Neural progenitor cell (in vitro differentiated cells): ENCODE measurements around the gene IPPK. TPM values are rescaled to one million over a fixed set of nuclear protein-coding genes. Genes with fewer than 3 reads are reported as not detected.

Experiments used
- DNase-seq: peaks from one replicate; pipeline ENCODE4 v3.0.0-alpha.2; 2016; ENCODE audit warnings: low spot score
- H2AFZ ChIP-seq: fragments of 200-600 bp; sonication (generic); replicated peaks from 2 replicates; pipeline ENCODE4 v1.6.1; 2016; ENCODE audit warnings: antibody characterized with exemption
- H3F3A ChIP-seq: fragments of 200-600 bp; sonication (generic); 2 replicates; pipeline ENCODE4 v1.6.1; 2016; ENCODE audit warnings: antibody characterized with exemption, low read depth
- H3K27ac ChIP-seq: fragments of 200-600 bp; sonication (generic); 2 replicates; pipeline ENCODE4 v1.5.1; 2016; ENCODE audit warnings: mild to moderate bottlenecking
- H3K27me3 ChIP-seq: fragments of 200-600 bp; sonication (generic); 2 replicates; pipeline ENCODE4 v1.6.1; 2016; ENCODE audit warnings: mild to moderate bottlenecking, moderate library complexity
- H3K36me3 ChIP-seq: fragments of 200-600 bp; sonication (generic); 2 replicates; pipeline ENCODE4 v1.5.1; 2016
- H3K4me1 ChIP-seq: fragments of 200-600 bp; sonication (generic); 2 replicates; pipeline ENCODE4 v1.6.1; 2016; ENCODE audit warnings: mixed run types
- H3K4me2 ChIP-seq: fragments of 200-600 bp; sonication (generic); 2 replicates; pipeline ENCODE4 v1.6.1; 2016
- H3K4me3 ChIP-seq: fragments of 200-600 bp; sonication (generic); 2 replicates; pipeline ENCODE4 v1.5.1; 2016
- H3K79me2 ChIP-seq: fragments of 200-600 bp; sonication (generic); 2 replicates; pipeline ENCODE4 v1.6.1; 2016; ENCODE audit warnings: low read depth
- H3K9ac ChIP-seq: fragments of 200-600 bp; sonication (generic); 2 replicates; pipeline ENCODE4 v1.6.1; 2016
- H3K9me3 ChIP-seq: fragments of 200-600 bp; sonication (generic); 2 replicates; pipeline ENCODE4 v1.5.1; 2016; ENCODE audit warnings: low read depth
- H4K20me1 ChIP-seq: fragments of 200-600 bp; sonication (generic); 2 replicates; pipeline ENCODE4 v1.6.1; 2016; ENCODE audit warnings: low read depth
- H3K27ac Mint-ChIP-seq: 3 replicates; pipeline ENCODE4 v1.8.0; 2021; ENCODE audit warnings: mixed read lengths
- H3K27me3 Mint-ChIP-seq: 2 replicates; pipeline ENCODE4 v1.8.0; 2022; ENCODE audit warnings: low read depth, mild to moderate bottlenecking, inconsistent platforms, moderate library complexity, mixed read lengths; ENCODE audit not compliant: insufficient read depth
- H3K36me3 Mint-ChIP-seq: 3 replicates; pipeline ENCODE4 v1.8.0; 2021; ENCODE audit warnings: mixed read lengths
- H3K4me1 Mint-ChIP-seq: 3 replicates; pipeline ENCODE4 v1.8.0; 2021; ENCODE audit warnings: mixed read lengths
- H3K4me3 Mint-ChIP-seq: 3 replicates; pipeline ENCODE4 v1.8.0; 2021; ENCODE audit warnings: mild to moderate bottlenecking, moderate library complexity, mixed read lengths
- H3K9me3 Mint-ChIP-seq: 3 replicates; pipeline ENCODE4 v1.8.0; 2020; ENCODE audit warnings: mixed read lengths
- EZH2 ChIP-seq: fragments of 200-600 bp; sonication (generic); IDR thresholded peaks from 2 replicates; pipeline ENCODE4 v1.6.1; 2017; ENCODE audit warnings: antibody characterized with exemption, mild to moderate bottlenecking, moderate library complexity
- EZH2phosphoT487 ChIP-seq: fragments of 200-600 bp; sonication (generic); IDR thresholded peaks from 2 replicates; pipeline ENCODE4 v1.6.1; 2017; ENCODE audit warnings: antibody characterized with exemption
- total RNA-seq: library from RNA; depleted of rRNA; stranded (reverse); fragments of >200 nt; gene quantifications from 2 replicates; pipeline ENCODE4 v1.2.3, GENCODE V29; 2015; ENCODE audit warnings: low replicate concordance
- TF ChIP-seq, protein P1 (sequence below): fragments of 200-600 bp; sonication (generic); IDR thresholded peaks from 2 replicates; pipeline ENCODE4 v1.5.1; 2017; ENCODE audit warnings: antibody characterized with exemption, mild to moderate bottlenecking

Gene IPPK
- total RNA-seq, 1 donor from 2014 or later: 16.8 TPM

DNA sequence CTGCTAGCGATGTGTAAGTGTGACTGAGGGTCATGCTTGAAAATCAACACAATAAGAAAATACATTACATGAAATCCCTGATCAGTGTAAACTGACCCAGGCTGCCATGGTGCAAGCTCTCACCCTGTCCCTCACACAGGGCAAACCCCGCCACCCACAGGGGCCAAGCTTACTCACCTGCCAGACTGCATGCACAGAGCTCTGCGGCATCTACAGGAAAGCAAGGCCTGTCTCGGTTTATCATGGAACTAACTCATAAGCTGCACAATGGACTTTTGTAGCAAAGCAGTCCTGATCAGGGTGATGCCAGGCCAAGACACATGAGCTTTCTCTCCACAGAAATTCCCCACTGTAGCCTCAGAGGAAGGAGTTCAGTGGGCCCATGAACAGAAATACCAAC, 9.7 kb downstream of the IPPK start:
- TF ChIP-seq, protein P1, sequence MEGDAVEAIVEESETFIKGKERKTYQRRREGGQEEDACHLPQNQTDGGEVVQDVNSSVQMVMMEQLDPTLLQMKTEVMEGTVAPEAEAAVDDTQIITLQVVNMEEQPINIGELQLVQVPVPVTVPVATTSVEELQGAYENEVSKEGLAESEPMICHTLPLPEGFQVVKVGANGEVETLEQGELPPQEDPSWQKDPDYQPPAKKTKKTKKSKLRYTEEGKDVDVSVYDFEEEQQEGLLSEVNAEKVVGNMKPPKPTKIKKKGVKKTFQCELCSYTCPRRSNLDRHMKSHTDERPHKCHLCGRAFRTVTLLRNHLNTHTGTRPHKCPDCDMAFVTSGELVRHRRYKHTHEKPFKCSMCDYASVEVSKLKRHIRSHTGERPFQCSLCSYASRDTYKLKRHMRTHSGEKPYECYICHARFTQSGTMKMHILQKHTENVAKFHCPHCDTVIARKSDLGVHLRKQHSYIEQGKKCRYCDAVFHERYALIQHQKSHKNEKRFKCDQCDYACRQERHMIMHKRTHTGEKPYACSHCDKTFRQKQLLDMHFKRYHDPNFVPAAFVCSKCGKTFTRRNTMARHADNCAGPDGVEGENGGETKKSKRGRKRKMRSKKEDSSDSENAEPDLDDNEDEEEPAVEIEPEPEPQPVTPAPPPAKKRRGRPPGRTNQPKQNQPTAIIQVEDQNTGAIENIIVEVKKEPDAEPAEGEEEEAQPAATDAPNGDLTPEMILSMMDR: no peak
- Histone ChIP-seq H3K79me2 (peaks cover 15% of the 10 kb centered on the region), H3K9ac (no peak overlapping the region), H3K4me1 (peaks cover 14% of the 10 kb centered on the region), H4K20me1 (peaks cover 78% of the 10 kb centered on the region), H3F3A (peaks cover 7% of the 10 kb centered on the region), H3K4me3 (no peak overlapping the region), H3K36me3 (no peaks in the 10 kb centered on the region), H3K27ac (no peak overlapping the region), H3K4me2 (peak overlapping the region; percentile 73), H3K9me3 (no peaks in the 10 kb centered on the region), H2AFZ (no peak overlapping the region), H3K27me3 (no peaks in the 10 kb centered on the region)
- H3K27ac Mint-ChIP-seq: no peak overlapping the region
- H3K4me3 Mint-ChIP-seq: peak overlapping the region; percentile 13
- H3K36me3 Mint-ChIP-seq: peaks cover 4% of the 10 kb centered on the region
- DNase-seq: no peak
- H3K27me3 Mint-ChIP-seq: no peaks in the 10 kb centered on the region
- no peaks in the 10 kb centered on the region for H3K9me3 Mint-ChIP-seq
- H3K4me1 Mint-ChIP-seq: peaks cover 18% of the 10 kb centered on the region

DNA sequence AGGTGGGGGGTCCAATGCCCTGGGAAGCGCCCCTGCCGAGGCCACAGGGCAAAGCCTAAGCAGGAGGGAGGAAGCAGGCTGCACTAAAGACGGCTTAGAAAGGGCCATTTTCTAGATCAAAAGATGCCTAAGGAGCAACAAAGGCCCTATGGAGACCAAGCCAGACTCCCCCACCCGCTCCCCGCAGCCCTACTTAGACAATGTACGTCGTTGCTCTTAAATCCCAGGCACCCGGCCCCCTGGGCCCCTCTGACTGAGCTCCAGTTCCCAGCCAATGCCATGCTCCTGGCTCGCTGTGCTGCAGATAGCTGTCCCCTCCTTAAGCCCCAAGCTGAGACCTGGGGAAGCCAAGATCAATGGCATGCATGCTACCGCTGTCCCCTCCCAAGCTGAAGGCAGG, 10.3 kb downstream of the IPPK start:
- Histone ChIP-seq H3K36me3 (no peaks in the 10 kb centered on the region), H2AFZ (no peak overlapping the region), H3K4me2 (peak overlapping the region; percentile 73), H3K4me3 (no peak overlapping the region), H3K27ac (no peak overlapping the region), H3F3A (peaks cover 7% of the 10 kb centered on the region), H3K9ac (no peak overlapping the region), H3K9me3 (no peaks in the 10 kb centered on the region), H4K20me1 (peaks cover 72% of the 10 kb centered on the region), H3K4me1 (peaks cover 14% of the 10 kb centered on the region), H3K79me2 (peaks cover 8% of the 10 kb centered on the region), H3K27me3 (no peaks in the 10 kb centered on the region)
- peaks cover 12% of the 10 kb centered on the region for H3K4me1 Mint-ChIP-seq
- H3K27me3 Mint-ChIP-seq: no peaks in the 10 kb centered on the region
- no peak overlapping the region for H3K4me3 Mint-ChIP-seq
- no peak for TF ChIP-seq EZH2phosphoT487
- TF ChIP-seq, protein P1: no peak
- TF ChIP-seq EZH2: no peak
- no peak overlapping the region for H3K27ac Mint-ChIP-seq
- peak; percentile 83 for DNase-seq
- peaks cover 7% of the 10 kb centered on the region for H3K36me3 Mint-ChIP-seq
- no peaks in the 10 kb centered on the region for H3K9me3 Mint-ChIP-seq

DNA sequence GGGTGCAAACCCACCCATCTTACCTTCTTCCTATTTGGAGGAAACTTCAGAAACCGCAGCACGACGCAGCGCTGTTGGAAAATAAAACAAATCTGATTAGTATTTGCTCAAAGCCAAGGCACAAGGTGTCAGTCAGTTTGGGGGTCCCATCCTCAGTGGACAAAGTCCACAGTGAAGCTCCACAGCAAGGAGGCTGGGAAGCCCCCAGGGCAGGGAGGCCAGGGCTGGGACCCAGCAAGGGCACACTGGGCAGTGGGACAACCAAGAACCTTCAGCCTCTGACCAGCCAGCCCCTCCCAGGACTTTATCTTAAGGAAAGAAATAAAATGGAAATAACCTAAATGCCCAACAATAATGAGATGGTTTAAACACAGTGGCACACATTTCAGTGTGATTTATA, 11.3 kb downstream of the IPPK start:
- Histone ChIP-seq H3K9ac (no peak overlapping the region), H3K79me2 (peaks cover 7% of the 10 kb centered on the region), H3K4me2 (no peak overlapping the region), H3K4me3 (no peak overlapping the region), H3F3A (peaks cover 7% of the 10 kb centered on the region), H3K27me3 (no peaks in the 10 kb centered on the region), H2AFZ (no peak overlapping the region), H3K4me1 (peaks cover 14% of the 10 kb centered on the region), H3K27ac (no peak overlapping the region), H3K36me3 (no peaks in the 10 kb centered on the region), H3K9me3 (no peaks in the 10 kb centered on the region), H4K20me1 (peaks cover 66% of the 10 kb centered on the region)
- no peak for TF ChIP-seq EZH2phosphoT487
- TF ChIP-seq, protein P1: no peak
- TF ChIP-seq EZH2: no peak
- peaks cover 7% of the 10 kb centered on the region for H3K36me3 Mint-ChIP-seq
- peaks cover 12% of the 10 kb centered on the region for H3K4me1 Mint-ChIP-seq
- no peak for DNase-seq
- no peak overlapping the region for H3K27ac Mint-ChIP-seq
- no peaks in the 10 kb centered on the region for H3K27me3 Mint-ChIP-seq
- no peak overlapping the region for H3K4me3 Mint-ChIP-seq
- no peaks in the 10 kb centered on the region for H3K9me3 Mint-ChIP-seq

DNA sequence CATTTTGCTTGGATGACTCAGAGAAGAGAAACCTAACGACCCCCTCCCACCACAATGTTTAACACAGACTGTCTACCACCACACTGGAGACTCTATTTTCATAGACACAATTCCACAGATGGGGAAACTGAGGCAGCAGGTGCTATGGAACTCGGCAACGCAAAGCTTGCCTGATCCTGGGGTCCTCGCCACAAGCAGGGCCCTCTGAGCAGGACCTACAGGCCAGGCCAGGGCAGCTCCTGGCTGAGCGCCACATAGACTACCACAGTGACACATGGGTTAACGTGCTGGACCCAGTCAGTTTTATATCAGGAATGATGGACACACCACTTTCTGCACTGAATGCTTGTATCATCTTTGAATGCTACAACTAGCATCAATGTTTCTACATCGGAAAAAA, 11.8 kb downstream of the IPPK start:
- Mint-ChIP-seq H3K4me3 (no peak overlapping the region), H3K27me3 (peaks cover under 1% of the 10 kb centered on the region), H3K4me1 (peaks cover 12% of the 10 kb centered on the region), H3K27ac (no peak overlapping the region), H3K9me3 (no peaks in the 10 kb centered on the region), H3K36me3 (peaks cover 8% of the 10 kb centered on the region)
- no peaks in the 10 kb centered on the region for H3K9me3 ChIP-seq
- peaks cover 7% of the 10 kb centered on the region for H3K79me2 ChIP-seq
- H2AFZ ChIP-seq: no peak overlapping the region
- H3K36me3 ChIP-seq: no peaks in the 10 kb centered on the region
- DNase-seq: no peak
- H3K4me1 ChIP-seq: peaks cover 14% of the 10 kb centered on the region
- no peaks in the 10 kb centered on the region for H3K27me3 ChIP-seq
- no peak overlapping the region for H3K27ac ChIP-seq
- H3K4me3 ChIP-seq: no peak overlapping the region
- peaks cover 61% of the 10 kb centered on the region for H4K20me1 ChIP-seq
- H3K4me2 ChIP-seq: no peak overlapping the region
- TF ChIP-seq EZH2: no peak
- TF ChIP-seq, protein P1: no peak
- no peak for TF ChIP-seq EZH2phosphoT487
- peaks cover 7% of the 10 kb centered on the region for H3F3A ChIP-seq
- H3K9ac ChIP-seq: no peak overlapping the region
